Erythroblast (primary cell): ENCODE results near the gene CHRNB2.
"Not testable (repeated sequence)": the region's sequence is repeated elsewhere in the genome, so short reads cannot be mapped to it uniquely, and the experiment has no call there.

Source experiments
- DNase-seq, 2 experiments: peaks; one replicate each; lab custom pipeline; 2025; lab: John Stamatoyannopoulos, UW
- GATA1 ChIP-seq: IDR thresholded peaks from 2 replicates; pipeline ENCODE4 v1.6.1; 2011; ENCODE audit warnings: low read depth, mild to moderate bottlenecking, control low read depth, low read length, moderate library complexity
- POLR2A ChIP-seq: IDR thresholded peaks from 2 replicates; pipeline ENCODE4 v1.6.1; 2011; ENCODE audit warnings: mild to moderate bottlenecking, low read length

CHRNB2 gene, protein sequence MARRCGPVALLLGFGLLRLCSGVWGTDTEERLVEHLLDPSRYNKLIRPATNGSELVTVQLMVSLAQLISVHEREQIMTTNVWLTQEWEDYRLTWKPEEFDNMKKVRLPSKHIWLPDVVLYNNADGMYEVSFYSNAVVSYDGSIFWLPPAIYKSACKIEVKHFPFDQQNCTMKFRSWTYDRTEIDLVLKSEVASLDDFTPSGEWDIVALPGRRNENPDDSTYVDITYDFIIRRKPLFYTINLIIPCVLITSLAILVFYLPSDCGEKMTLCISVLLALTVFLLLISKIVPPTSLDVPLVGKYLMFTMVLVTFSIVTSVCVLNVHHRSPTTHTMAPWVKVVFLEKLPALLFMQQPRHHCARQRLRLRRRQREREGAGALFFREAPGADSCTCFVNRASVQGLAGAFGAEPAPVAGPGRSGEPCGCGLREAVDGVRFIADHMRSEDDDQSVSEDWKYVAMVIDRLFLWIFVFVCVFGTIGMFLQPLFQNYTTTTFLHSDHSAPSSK

DNA sequence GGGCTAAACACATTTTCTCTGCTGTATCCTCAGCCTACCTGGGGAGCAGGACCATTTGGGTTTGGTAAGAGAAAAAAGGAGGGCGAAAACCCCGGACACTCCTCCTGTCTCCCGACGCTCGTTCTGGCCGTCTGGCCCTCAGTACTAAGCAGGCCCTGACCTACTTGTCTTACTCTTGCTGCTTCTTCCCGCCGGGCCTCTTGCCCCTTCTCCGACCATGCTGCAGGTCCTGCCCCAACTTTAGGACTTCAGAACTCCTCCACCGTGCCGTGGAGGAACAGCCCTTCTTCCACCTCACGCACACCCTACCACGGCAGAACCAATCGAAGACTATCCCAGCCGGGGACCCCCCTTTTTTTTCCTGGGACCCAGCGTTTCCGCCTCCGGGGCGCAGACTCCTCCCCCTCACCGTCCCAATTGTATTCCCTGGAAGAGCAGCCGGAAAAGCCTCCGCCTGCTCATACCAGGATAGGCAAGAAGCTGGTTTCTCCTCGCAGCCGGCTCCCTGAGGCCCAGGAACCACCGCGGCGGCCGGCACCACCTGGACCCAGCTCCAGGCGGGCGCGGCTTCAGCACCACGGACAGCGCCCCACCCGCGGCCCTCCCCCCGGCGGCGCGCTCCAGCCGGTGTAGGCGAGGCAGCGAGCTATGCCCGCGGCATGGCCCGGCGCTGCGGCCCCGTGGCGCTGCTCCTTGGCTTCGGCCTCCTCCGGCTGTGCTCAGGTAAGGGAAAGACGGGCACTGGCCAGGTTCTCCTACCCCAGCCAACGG lies at the start of gene CHRNB2:
Gene CHRNB2, plus strand, starts transcription at position 393 of the 771 bp plus-strand sequence. Its CDS starts 267 bp downstream, at position 660.
- peak; percentile 62 to 76 for DNase-seq

GRCh38 chr1:154519591-154519991 lies 48.0 kb upstream of the CHRNB2 start:
- TF ChIP-seq GATA1 (no peak), POLR2A (no peak)

More for the DNA sequence above, at the start of gene CHRNB2:
- TF ChIP-seq POLR2A: no peak
- no peak for TF ChIP-seq GATA1

DNA sequence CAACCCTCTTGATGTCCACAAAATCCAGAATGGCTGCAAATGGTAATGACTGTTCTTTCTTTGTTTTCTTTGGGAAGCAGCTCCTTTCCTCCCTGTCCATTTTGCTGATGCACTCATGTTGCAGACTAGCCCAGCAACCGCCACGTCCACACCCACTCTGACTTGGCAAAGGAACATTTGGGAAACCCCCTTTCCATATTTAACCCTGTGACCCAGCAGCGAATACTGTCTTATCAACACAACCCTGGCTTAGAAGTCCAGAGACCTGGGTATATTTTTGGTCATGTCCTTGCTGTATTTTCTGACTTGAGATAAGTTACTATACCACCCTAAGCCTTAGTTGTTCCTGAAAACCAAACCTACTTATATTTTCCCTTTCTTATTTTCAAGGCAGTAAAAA lies 47.2 kb upstream of the CHRNB2 start:
- TF ChIP-seq GATA1 (no peak), POLR2A (no peak)
- peak; percentile 10 to 58 for DNase-seq

More at GRCh38 chr1:154519591-154519991, 48.0 kb upstream of the CHRNB2 start:
- DNase-seq: no peak

DNA sequence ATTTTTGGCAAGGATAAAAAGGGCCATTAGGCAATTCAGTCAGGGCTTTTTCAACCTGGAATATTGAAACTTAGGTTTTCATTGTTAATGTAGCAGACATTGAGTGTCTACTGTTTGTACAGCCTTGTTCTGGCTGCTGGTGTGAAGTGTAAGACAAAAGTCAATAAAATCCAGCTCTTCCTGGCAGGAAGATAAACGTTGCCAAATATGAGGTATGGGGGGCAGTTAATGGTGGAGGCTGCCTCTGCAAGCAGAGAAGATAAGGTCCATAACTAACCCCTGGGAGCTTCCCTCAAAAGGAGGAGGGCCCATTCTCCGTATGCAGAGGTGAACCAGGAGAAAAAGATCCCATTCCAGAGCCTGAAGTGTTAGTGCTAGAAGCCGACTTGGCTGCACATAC lies 45.9 kb upstream of the CHRNB2 start:
- no peak for TF ChIP-seq POLR2A
- no peak for TF ChIP-seq GATA1
- DNase-seq: no peak

GRCh38 chr1:154524881-154525280 lies 42.7 kb upstream of the CHRNB2 start:
- TF ChIP-seq POLR2A (no peak), GATA1 (no peak)
- no peak for DNase-seq

- DNase-seq: no peak
- TF ChIP-seq GATA1: no peak
- TF ChIP-seq POLR2A: no peak
Observed at GRCh38 chr1:154527192-154527591, 40.4 kb upstream of the CHRNB2 start.

DNA sequence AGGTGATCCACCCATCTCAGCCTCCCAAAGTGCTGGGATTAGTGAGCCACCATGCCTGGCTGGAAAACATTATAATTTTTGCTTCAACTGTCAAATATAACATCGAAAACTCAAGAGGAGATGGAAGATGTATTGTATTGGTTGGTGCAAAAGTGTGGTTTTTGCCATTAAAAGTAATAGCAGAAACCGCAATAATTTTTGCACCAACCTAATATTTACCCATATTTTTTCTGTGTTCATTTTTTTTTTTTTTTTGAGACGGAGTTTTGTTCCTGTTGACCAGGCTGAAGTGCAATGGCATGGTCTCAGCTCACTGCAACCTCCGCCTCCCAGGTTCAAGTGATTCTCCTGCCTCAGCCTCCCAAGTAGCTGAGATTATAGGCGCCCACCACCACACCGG lies 38.3 kb upstream of the CHRNB2 start:
- no peak for DNase-seq
- TF ChIP-seq GATA1 (no peak), POLR2A (no peak)

- not testable (repeated sequence) for DNase-seq
Observed at GRCh38 chr1:154531950-154532349, 35.6 kb upstream of the CHRNB2 start.

GRCh38 chr1:154533952-154534844 lies 33.4 kb upstream of the CHRNB2 start:
- TF ChIP-seq POLR2A (no peak), GATA1 (no peak)
- peak in 1 of 2 experiments; percentile 21 for DNase-seq

- TF ChIP-seq POLR2A (no peak), GATA1 (no peak)
- DNase-seq: no peak
Observed at GRCh38 chr1:154536570-154536969, 31.0 kb upstream of the CHRNB2 start.

GRCh38 chr1:154539486-154540483 lies 27.8 kb upstream of the CHRNB2 start:
- DNase-seq: no peak
- TF ChIP-seq POLR2A (no peak), GATA1 (no peak)

- TF ChIP-seq POLR2A (no peak), GATA1 (no peak)
- DNase-seq: no peak
Observed at GRCh38 chr1:154541231-154541630, 26.3 kb upstream of the CHRNB2 start.
